Duodenal mucosa (tissue), 2 donors: ENCODE measurements around the gene USP21.

ENCODE experiments used
- H3K27ac ChIP-seq: one replicate; pipeline ENCODE4 v1.7.0; 2013; ENCODE audit warnings: low read depth, low read length
- H3K27me3 ChIP-seq, 2 donors: one replicate each; pipeline ENCODE4 v1.7.0; 2013; ENCODE audit warnings: low read length in 2 of 2, control low read depth in 1 of 2; ENCODE audit not compliant: insufficient read depth in 2 of 2, control insufficient read depth in 1 of 2
- H3K36me3 ChIP-seq, 2 donors: one replicate each; pipeline ENCODE4 v1.7.0; 2013; ENCODE audit warnings: low read length in 2 of 2, control low read depth in 1 of 2; ENCODE audit not compliant: insufficient read depth in 2 of 2, control insufficient read depth in 1 of 2
- H3K4me1 ChIP-seq, 2 donors: one replicate each; pipeline ENCODE4 v1.7.0; 2013; ENCODE audit warnings: low read length in 2 of 2, control low read depth in 1 of 2; ENCODE audit not compliant: insufficient read depth in 2 of 2, control insufficient read depth in 1 of 2
- H3K4me3 ChIP-seq, 2 donors: one replicate each; pipeline ENCODE4 v1.7.0; 2013; ENCODE audit warnings: low read length in 2 of 2, low read depth in 1 of 2
- H3K9ac ChIP-seq, 2 donors: one replicate each; pipeline ENCODE4 v1.7.0; 2013; ENCODE audit warnings: low read length in 2 of 2, low read depth in 1 of 2
- H3K9me3 ChIP-seq, 2 donors: one replicate each; pipeline ENCODE4 v1.7.0; 2013; ENCODE audit warnings: low read length in 2 of 2, control low read depth in 1 of 2; ENCODE audit not compliant: control insufficient read depth in 1 of 2

USP21 gene

DNA sequence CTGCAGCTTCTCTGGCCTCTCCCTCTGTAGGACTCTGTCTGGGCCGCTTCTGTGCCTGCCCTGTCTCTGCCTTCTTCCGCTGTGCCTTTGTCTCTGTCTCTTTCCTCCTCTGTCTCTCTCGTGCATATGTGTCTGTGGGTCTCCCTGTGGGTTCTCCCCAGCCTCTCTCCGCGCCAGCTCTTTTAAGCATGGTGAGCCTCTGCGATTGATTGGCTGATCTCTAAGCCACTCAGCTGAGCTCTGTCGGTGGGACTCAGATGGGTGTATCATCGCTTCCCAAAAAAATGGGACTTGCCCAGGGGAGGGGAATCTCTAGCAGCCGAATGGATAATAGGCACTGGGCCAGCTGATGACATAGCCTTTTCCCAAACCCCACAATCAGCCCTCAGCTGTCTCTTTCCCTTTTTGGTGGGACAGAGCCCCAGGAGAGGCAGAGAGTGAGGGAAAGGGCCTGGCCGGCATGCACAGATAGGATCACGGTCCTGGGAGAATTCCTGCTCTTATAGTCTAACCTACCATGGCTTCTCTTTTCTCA, 39.7 kb downstream of the USP21 start, which contains the start of gene ADAMTS4:
Gene ADAMTS4, minus strand, starts transcription at position 158 of the 535 bp plus-strand sequence. CDS start 427 bp downstream, outside the sequence.
- H3K9me3 ChIP-seq, result no peaks in the 10 kb centered on the region
- H3K36me3 ChIP-seq, result peaks cover 4 to 7% of the 10 kb centered on the region in 2 donors
- peak within 1 kb of the TSS; percentile 38 to 40 for H3K9ac ChIP-seq
- peaks cover 52 to 63% of the 10 kb centered on the region in 2 donors for H3K4me1 ChIP-seq
- peak within 1 kb of the TSS; percentile 42 to 50 for H3K4me3 ChIP-seq
- H3K27me3 ChIP-seq, result no peaks in the 10 kb centered on the region
- peak within 1 kb of the TSS; percentile 97 for H3K27ac ChIP-seq

DNA sequence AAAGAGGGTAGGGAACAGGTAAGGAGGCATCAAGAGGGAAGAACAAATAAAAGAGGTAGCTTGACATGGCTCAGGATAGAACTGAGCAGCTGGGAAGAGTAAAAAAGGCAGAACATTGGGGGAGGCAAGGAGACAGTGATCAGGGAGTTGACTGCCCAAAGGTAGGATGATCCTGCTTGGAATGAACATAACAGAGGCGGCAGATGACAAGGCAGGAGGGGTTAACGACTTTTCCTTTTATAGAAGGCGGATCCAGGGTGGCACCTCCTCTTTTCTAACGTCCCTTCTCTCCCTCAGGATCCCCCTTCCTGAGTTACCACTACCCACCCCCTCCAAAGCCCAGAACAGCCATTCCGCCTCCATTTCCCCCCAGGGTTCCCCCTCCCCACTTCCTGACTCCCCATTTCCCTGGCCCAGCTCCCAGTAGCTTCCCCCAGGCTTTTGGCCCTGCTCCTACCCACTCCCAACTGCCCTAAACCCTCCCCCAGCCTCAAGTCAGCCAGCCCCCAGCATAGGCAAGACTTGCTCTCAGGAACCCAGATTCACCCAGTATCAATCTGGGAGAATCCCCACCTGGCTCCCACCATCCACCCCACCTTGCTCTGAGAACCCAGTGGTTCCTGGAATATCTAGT, 40.3 kb downstream of the USP21 start:
- Histone ChIP-seq H3K4me1 (peaks cover 57 to 63% of the 10 kb centered on the region in 2 donors), H3K36me3 (peaks cover 7 to 11% of the 10 kb centered on the region in 2 donors), H3K9ac (peak overlapping the region in 1 of 2 donors; percentile 40), H3K27ac (peak overlapping the region; percentile 97), H3K27me3 (no peaks in the 10 kb centered on the region), H3K9me3 (no peaks in the 10 kb centered on the region), H3K4me3 (no peak overlapping the region)

- Histone ChIP-seq H3K4me3 (no peak overlapping the region), H3K9me3 (no peaks in the 10 kb centered on the region), H3K27me3 (no peaks in the 10 kb centered on the region), H3K4me1 (peaks cover 63% of the 10 kb centered on the region in 2 donors), H3K27ac (peak overlapping the region; percentile 97), H3K9ac (peak overlapping the region in 1 of 2 donors; percentile 97), H3K36me3 (peaks cover 11 to 12% of the 10 kb centered on the region in 2 donors)
Observed at GRCh38 chr1:161200421-161200991, 41.2 kb downstream of the USP21 start.

DNA sequence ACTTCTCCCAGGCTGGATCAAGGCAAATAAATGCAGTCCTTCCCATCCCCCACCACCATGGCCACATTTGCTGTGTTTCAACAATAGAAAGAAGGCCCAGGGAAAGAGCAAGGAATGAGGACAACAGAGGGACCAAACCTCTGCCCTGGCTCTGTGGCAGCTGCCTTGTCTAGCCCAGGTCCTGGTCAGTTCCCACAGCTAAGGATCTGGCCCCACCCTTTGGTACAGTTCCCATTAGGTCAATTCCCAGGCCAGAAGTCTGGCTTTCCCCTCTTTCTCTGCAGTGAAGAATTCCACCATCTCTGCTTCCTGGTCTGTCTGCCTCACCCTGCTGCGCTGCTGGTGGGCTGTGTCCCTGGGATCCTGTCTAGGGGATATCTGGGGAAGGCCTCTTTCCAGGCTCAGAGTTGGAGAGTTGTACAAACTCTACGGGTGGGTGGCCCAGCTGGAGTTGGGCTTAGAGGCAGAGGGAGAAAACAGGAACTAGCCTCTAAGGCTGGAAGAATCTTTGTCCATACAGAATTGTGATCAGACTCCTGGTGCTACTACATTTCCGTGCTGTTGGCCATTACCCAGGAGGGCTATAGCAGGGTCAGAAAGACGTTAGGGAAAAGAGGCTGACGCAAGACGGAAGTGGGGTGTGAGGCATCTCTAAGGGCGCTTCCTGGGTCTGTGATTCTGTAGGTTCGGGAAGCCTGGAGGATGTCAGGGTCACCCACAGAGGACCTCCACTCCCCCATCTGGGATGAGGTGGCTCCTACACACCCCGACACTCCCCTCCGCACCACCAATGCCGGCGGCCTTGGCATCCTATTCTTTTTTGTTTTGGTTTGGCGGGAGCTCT, 41.9 kb downstream of the USP21 start:
- peaks cover 13 to 17% of the 10 kb centered on the region in 2 donors for H3K36me3 ChIP-seq
- H3K27ac ChIP-seq, result peak overlapping the region; percentile 97
- no peaks in the 10 kb centered on the region for H3K27me3 ChIP-seq
- peaks cover 59 to 65% of the 10 kb centered on the region in 2 donors for H3K4me1 ChIP-seq
- H3K9me3 ChIP-seq, result no peaks in the 10 kb centered on the region
- H3K4me3 ChIP-seq, result peak overlapping the region; percentile 93 to 97
- peak overlapping the region; percentile 81 to 97 for H3K9ac ChIP-seq

DNA sequence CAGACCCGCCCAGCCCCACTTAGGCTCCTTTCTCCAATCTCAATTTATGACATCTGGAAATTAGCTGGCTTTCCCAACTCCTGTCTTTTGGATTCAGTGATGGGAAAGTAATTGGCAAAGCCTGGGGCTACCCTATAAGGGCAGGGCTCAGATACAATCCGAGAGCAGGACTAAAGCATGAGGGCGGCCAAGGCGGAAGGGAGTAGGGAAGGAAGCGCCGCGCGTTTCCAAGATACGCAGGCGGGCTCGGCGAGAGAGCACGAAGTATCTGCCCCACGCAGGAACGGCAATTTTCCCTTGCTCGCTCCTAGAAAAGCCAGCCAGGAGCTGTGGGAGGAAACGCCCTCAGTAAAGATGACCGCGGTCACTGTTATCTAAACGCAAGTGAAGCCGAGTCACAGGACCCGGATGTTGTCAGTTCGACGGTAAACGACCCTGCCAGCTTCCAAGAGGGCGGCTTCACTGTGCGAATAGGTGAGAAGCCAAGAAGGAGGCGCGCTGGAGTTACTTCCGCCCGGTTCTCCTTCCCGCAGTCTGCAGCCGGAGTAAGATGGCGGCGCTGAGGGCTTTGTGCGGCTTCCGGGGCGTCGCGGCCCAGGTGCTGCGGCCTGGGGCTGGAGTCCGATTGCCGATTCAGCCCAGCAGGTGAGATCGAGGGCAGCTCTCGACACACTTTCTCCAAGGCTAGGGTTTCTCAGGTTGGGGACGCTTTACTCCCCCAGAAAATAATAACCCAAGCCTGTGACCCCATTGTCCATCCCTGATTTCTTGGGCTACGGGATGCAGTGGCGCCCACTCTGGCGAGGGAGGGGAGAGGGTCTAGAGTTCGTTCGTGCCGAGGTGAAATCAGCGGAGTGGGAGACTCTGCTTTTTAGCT, 42.8 kb downstream of the USP21 start, which contains the start of gene NDUFS2:
Gene NDUFS2, plus strand, starts transcription at position 532 of the 877 bp plus-strand sequence. Its CDS starts 19 bp downstream, at position 551.
- H3K27me3 ChIP-seq, result no peaks in the 10 kb centered on the region
- peak within 1 kb of the TSS; percentile 93 to 97 for H3K4me3 ChIP-seq
- H3K9ac ChIP-seq, result peak within 1 kb of the TSS; percentile 81 to 97
- H3K27ac ChIP-seq, result peak within 1 kb of the TSS; percentile 97
- peaks cover 22 to 26% of the 10 kb centered on the region in 2 donors for H3K36me3 ChIP-seq
- H3K4me1 ChIP-seq, result peaks cover 56 to 59% of the 10 kb centered on the region in 2 donors
- H3K9me3 ChIP-seq, result no peaks in the 10 kb centered on the region

GRCh38 chr1:161206411-161207140, 47.3 kb downstream of the USP21 start:
- H3K9ac ChIP-seq, result no peak overlapping the region
- H3K4me3 ChIP-seq, result no peak overlapping the region
- no peaks in the 10 kb centered on the region for H3K27me3 ChIP-seq
- H3K36me3 ChIP-seq, result peaks cover 43 to 63% of the 10 kb centered on the region in 2 donors
- H3K4me1 ChIP-seq, result peaks cover 17 to 28% of the 10 kb centered on the region in 2 donors
- H3K9me3 ChIP-seq, result no peaks in the 10 kb centered on the region
- H3K27ac ChIP-seq, result peak overlapping the region; percentile 47

DNA sequence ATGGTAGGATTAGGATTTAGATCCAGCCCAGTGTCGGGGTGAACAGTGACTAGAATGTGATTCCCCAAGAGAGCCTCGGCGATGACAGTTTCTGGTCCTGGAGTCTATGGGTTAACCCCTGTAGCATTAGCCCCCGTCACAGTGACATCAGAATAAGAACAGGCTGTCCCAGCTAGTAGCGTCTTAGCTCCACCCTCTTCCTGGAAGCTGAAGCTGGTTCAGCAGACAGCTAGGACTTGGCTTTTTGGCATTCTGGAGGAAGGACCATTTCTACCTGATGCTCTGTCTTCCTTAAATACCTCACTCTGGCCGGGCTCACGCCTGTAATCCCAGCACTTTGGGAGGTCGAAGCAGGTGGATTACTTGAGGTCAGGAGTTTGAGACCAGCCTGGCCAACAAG, 47.9 kb downstream of the USP21 start:
- Histone ChIP-seq H3K9ac (no peak overlapping the region), H3K4me1 (peaks cover 13 to 24% of the 10 kb centered on the region in 2 donors), H3K27me3 (no peaks in the 10 kb centered on the region), H3K4me3 (no peak overlapping the region), H3K9me3 (no peaks in the 10 kb centered on the region), H3K36me3 (peaks cover 48 to 69% of the 10 kb centered on the region in 2 donors), H3K27ac (peak overlapping the region; percentile 47)

GRCh38 chr1:161209790-161210409, 50.6 kb downstream of the USP21 start:
- Histone ChIP-seq H3K4me1 (peaks cover 5 to 12% of the 10 kb centered on the region in 2 donors), H3K27ac (no peak overlapping the region), H3K27me3 (no peaks in the 10 kb centered on the region), H3K9me3 (no peaks in the 10 kb centered on the region), H3K4me3 (no peak overlapping the region), H3K9ac (no peak overlapping the region), H3K36me3 (peaks cover 52 to 86% of the 10 kb centered on the region in 2 donors)
